Sigmoid colon (tissue), 3 donors: Measurements from ENCODE around the gene CSF2RB.

ENCODE experiments used
- POLR2A ChIP-seq, 2 donors: fragments of 450-650 bp; IDR thresholded peaks; one replicate each; pipeline ENCODE4 v1.6.1; 2016; ENCODE audit warnings: antibody characterized with exemption in 2 of 2, mild to moderate bottlenecking in 2 of 2, moderate library complexity in 2 of 2
- TF ChIP-seq, protein P1 (sequence below), 4 experiments: fragments of 450-650 bp in 3 of 4; fragments of 200-600 bp in 1 of 4; IDR thresholded peaks; one replicate each; pipeline ENCODE4 v1.5.1; 2016 to 2019; ENCODE audit warnings: antibody characterized with exemption in 4 of 4, mild to moderate bottlenecking in 3 of 4, moderate library complexity in 2 of 4

DNA sequence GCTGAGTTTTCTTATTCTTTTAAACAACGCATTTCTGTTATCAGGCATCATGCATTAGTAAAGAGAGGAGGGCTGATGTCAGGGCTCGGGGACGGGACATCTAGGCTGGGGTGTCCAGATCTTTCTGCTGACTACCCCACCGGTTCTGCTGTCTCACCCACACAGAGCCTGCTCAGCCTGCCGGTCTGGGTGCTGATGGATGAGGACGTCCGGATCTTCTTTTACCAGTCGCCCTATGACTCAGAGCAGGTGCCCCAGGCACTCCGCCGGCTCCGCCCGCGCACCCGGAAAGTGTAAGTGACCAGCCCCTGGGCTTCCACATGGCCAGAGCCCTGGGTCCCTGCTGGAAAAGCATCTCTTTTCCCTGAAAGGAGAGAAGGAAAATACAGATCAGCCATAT, 43.2 kb upstream of the CSF2RB start:
- no peak for TF ChIP-seq POLR2A (IDR thresholded peaks at IDR 0.05)
- TF ChIP-seq, protein P1, sequence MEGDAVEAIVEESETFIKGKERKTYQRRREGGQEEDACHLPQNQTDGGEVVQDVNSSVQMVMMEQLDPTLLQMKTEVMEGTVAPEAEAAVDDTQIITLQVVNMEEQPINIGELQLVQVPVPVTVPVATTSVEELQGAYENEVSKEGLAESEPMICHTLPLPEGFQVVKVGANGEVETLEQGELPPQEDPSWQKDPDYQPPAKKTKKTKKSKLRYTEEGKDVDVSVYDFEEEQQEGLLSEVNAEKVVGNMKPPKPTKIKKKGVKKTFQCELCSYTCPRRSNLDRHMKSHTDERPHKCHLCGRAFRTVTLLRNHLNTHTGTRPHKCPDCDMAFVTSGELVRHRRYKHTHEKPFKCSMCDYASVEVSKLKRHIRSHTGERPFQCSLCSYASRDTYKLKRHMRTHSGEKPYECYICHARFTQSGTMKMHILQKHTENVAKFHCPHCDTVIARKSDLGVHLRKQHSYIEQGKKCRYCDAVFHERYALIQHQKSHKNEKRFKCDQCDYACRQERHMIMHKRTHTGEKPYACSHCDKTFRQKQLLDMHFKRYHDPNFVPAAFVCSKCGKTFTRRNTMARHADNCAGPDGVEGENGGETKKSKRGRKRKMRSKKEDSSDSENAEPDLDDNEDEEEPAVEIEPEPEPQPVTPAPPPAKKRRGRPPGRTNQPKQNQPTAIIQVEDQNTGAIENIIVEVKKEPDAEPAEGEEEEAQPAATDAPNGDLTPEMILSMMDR (IDR thresholded peaks at IDR 0.05) = no peak
